GM18868 (cell line): ENCODE results near the gene HDAC2.
"Not testable (repeated sequence)": the region's sequence is repeated elsewhere in the genome, so short reads cannot be mapped to it uniquely, and the experiment has no call there.

ENCODE experiments used
- ATAC-seq: cut with Tn5 transposase; IDR thresholded peaks from one replicate; pipeline ENCODE4 v1.9.1; 2021; ENCODE audit warnings: mild to moderate bottlenecking, moderate library complexity; ENCODE audit not compliant: unreplicated experiment

HDAC2 gene

GRCh38 chr6:113970805-113971676, at the start of gene HDAC2:
Gene HDAC2, minus strand, starts transcription at chr6:113971148. Its CDS starts 240 bp downstream, at chr6:113970908.
- peak; percentile 82 for ATAC-seq

- ATAC-seq = no peak
Observed at GRCh38 chr6:114020196-114020595, 49.2 kb upstream of the HDAC2 start.

GRCh38 chr6:114017146-114017545, 46.2 kb upstream of the HDAC2 start:
- ATAC-seq = not testable (repeated sequence)

- not testable (repeated sequence) for ATAC-seq
Observed at GRCh38 chr6:114014106-114014505, 43.2 kb upstream of the HDAC2 start.

GRCh38 chr6:114011486-114011885, 40.5 kb upstream of the HDAC2 start:
- ATAC-seq = not testable (repeated sequence)

GRCh38 chr6:114010540-114010939, 39.6 kb upstream of the HDAC2 start:
- ATAC-seq = no peak

- ATAC-seq = no peak
Observed at GRCh38 chr6:114009192-114009591, 38.2 kb upstream of the HDAC2 start.

- ATAC-seq = no peak
Observed at GRCh38 chr6:114008331-114008730, 37.4 kb upstream of the HDAC2 start.

- ATAC-seq = peak; percentile 98
Observed at GRCh38 chr6:114007516-114007915, 36.6 kb upstream of the HDAC2 start.

GRCh38 chr6:114001354-114001753, 30.4 kb upstream of the HDAC2 start:
- ATAC-seq = no peak

- no peak for ATAC-seq
Observed at GRCh38 chr6:114000069-114000468, 29.1 kb upstream of the HDAC2 start.

GRCh38 chr6:113999284-113999683, 28.3 kb upstream of the HDAC2 start:
- ATAC-seq = no peak

- no peak for ATAC-seq
Observed at GRCh38 chr6:113998811-113999210, 27.9 kb upstream of the HDAC2 start.

- ATAC-seq = no peak
Observed at GRCh38 chr6:113997116-113997515, 26.2 kb upstream of the HDAC2 start.

GRCh38 chr6:113995634-113996033, 24.7 kb upstream of the HDAC2 start:
- ATAC-seq = no peak

- ATAC-seq = peak; percentile 99
Observed at GRCh38 chr6:113994934-113995342, 24.0 kb upstream of the HDAC2 start.

GRCh38 chr6:113989675-113990074, 18.7 kb upstream of the HDAC2 start:
- ATAC-seq = no peak

GRCh38 chr6:113982675-113983074, 11.7 kb upstream of the HDAC2 start:
- not testable (repeated sequence) for ATAC-seq

- no peak for ATAC-seq
Observed at GRCh38 chr6:113982055-113982550, 11.2 kb upstream of the HDAC2 start.

GRCh38 chr6:113980937-113981554, 10.1 kb upstream of the HDAC2 start:
- peak; percentile 74 for ATAC-seq

- peak; percentile 74 for ATAC-seq
Observed at GRCh38 chr6:113979937-113980336, 9.0 kb upstream of the HDAC2 start.

GRCh38 chr6:113978084-113978675, 7.2 kb upstream of the HDAC2 start:
- ATAC-seq = no peak
